HG03025 (cell line): ENCODE measurements around the gene CORO1C.

Experiments
- ATAC-seq: cut with Tn5 transposase; IDR thresholded peaks from one replicate; pipeline ENCODE4 v1.9.1; 2021; ENCODE audit warnings: mild to moderate bottlenecking, moderate library complexity; ENCODE audit not compliant: unreplicated experiment, low FRiP score

CORO1C gene

GRCh38 chr12:108605690-108606406, 125.5 kb downstream of the CORO1C start:
- ATAC-seq = no peak

DNA sequence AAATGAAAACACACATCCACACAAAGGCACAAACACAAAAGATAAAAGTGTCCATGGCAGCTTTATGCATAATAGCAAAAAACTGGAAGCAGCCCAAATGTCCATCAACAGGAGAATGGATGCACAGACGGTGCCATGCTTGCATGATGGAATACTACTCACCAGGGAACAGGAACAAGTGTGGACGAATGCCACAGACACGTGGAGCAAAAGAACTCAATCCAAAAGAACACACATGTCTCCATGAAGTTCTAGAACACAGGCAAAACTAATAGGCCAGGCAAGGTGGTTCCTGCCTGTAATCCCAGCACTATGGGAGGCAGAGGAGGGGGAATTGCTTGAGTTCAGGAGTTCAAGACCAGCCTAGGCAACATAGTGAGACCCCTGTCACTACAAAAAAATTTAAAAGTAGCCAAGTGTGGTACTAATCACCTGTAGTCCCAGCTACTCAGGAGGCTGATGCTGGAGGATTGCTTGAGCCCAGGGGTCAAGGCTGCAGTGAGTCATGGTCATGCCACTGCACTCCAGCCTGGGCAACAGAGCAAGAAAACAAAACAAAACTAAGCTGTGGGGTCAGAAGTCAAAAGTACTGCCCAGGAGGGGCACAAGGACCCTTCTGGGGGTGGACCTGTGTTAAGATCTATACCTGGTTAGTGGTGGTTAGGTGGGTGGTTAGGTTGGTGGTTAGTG, 126.2 kb downstream of the CORO1C start:
- ATAC-seq = no peak

- no peak for ATAC-seq
These were observed 126.9 kb downstream of the CORO1C start for GRCh38 chr12:108604208-108604941.

DNA sequence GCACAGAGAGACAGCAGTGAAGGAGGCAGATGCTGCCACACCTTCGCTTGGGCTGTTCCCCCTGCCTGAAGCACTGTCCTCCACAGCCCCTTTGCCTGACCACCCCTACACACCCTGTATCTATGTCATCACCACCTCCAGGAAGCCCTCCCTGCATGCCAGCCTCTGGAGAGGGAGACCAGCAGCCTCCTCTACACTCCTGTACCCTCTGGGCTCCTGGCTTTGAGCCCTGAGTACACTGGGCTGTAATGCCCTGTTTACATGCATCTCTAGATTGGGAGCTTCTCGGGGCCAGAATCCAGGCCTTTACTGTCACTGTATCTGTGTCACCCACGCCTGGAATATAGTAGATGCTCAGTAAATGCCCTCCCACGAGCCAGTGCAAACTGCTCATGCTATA, 127.6 kb downstream of the CORO1C start:
- ATAC-seq = no peak

DNA sequence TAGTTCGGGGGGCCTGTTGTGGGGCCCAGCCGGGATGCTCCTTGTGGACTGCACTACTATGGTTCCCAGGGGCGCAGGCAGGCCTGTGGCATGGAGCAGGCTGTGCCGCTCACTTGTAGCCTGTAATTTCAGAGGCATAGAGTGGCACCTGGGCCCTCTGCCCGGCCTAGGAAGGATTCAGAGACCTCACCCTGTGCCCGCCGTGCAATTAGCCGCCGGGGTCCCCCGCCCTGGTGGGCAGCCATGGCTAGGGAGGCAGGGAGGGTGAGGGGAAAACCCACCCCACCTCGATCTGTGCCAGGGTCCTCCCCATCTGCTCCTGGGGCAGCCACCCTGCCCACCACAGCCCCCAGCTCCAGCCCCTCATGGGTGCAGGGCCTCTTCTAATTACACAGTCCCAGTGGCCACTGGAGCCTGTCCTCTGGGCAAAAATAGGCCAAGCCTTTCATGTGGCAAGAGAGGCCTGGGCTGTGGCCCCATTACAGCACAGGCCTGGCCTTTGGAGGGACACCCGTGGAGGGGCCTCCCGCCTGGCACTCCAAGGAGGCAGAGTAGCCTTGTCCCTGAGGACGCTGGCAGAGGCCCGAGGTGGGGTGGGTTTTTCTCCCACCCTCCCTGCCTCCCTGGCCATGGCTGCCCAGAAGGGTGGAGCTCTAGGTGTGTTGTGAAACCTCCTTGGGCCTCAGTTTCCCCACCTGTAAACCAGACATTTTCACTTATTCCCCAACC, 128.2 kb downstream of the CORO1C start:
- ATAC-seq = no peak

- no peak for ATAC-seq
These were observed 129.1 kb downstream of the CORO1C start for GRCh38 chr12:108602209-108602705.

DNA sequence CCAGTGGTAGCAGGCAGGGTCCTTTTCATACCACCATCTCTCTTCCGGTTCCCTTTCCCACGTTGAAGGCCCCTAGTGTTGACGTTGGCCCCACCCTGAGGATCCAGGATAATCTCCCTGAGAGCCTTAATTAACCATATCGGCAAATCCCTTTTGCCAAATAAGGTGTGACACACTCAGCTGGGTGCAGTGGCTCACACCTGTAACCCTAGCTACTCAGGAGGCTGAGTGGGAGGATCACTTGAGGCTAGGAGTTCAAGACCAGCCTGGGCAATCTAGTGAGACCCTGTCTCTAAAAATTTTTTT, 130.7 kb downstream of the CORO1C start:
- ATAC-seq = no peak

DNA sequence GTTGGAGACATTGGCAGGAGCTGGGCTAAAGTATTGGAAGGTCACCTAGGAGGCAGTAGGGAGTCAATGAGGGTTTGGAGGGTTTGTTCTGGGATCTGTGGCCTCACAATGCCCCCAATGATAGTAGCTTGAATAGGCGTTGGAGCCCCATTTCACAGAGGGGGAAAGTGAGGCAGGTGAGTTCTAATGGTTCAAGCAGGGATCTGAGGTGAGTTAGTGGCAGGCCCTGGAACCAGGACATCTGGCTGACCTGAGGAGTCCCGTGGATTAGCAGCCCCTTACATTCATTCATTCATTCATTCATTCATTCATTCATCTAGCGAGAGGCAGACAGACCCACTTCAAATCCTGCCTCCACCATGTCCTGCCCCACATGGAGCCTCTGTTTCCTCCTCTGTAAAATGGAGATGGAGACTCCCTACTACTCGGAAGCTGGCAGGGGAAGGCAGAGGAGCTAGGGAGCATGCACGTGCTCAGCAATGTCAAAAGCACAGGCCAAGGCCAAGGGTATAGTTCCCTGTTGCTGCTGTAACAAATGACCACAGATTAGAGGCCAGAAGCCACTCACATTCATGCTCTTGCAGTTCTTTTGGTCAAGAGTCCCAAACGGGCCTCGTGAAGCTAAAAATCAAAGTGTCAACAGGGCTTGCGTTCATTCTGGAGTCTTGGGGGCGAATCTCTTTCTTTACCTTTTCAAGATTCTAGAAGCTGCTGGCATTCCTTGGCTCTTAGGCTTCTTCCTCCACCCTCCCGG, 131.2 kb downstream of the CORO1C start:
- ATAC-seq = no peak

- no peak for ATAC-seq
These were observed 131.8 kb downstream of the CORO1C start for GRCh38 chr12:108599541-108599940.

DNA sequence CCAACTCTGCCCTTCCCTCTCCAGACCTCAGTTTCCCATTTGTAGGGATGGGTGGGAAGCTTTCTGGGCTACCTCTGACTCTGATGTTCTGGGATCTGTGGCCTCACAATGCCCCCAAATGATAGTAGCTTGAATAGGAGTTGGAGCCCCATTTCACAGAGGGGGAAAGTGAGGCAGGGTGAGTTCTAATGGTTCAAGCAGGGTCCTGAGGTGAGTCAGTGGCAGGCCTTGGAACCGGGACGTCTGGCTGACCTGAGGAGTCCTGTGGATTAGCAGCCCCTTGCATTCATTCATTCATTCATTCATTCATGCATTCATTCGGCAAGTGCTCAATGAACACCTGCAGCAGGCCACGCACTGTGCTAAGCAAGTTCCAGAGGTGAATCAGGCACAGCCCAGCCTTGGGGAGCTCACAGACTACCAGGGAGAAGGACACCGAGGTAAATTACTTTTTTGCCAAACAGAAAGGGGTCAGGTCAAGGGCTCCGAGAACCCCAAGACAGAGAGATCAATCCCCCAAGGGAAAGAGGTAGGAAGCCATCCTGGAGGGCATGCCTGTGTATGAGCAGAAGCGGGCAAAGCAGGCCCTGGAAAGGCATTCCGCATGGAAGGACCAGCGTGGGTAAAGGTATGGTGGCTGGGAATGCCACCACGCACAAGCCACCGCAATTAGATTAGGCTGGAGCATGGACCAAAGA, 132.6 kb downstream of the CORO1C start:
- ATAC-seq = no peak

DNA sequence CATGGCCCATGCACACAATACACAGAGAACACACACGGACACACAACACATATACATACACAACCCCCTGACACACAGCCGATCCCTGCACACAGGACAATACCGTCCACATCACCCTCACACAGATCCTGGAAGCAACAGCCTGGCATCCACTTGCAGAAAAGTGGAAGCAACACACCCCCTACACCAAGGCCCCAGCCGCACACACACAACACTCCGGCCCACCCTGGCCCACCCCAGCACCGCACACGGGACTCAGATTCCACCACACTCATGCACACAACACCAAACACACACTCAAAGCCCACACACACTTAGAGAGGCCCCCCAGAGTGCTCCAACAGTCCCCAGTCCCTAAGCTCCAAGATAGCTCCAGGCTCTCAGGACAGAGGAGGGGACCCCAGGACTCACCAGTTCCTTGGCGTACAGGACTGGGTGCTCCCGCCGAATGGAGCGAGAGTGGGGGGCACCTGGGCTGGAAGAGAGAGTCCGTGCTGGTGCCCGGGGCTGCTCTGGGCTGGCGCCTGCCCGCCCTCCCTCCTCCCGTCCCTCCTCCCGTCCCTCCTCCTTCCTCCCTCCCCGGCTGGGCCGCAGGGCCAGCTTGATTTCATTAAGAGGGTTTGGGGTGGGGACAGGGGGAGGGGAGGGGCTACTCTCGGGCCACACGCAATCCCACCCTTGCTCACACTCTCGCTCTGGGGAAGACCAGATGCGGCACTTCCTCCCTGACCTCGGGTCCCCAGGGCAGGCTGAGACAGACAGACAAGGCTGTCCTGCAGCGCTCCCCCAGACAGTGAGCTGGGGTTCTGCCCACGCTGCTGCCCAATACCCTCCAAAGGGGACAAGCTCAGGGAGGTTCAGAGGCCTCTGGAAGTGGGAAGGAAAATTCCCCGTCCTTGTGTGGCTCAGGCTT, 133.5 kb downstream of the CORO1C start, which contains the start of gene TMEM119:
Gene TMEM119 (minus strand): TSS at position 526 of the 913 bp plus-strand sequence. CDS start 5,701 bp downstream, outside the sequence.
- no peak for ATAC-seq

DNA sequence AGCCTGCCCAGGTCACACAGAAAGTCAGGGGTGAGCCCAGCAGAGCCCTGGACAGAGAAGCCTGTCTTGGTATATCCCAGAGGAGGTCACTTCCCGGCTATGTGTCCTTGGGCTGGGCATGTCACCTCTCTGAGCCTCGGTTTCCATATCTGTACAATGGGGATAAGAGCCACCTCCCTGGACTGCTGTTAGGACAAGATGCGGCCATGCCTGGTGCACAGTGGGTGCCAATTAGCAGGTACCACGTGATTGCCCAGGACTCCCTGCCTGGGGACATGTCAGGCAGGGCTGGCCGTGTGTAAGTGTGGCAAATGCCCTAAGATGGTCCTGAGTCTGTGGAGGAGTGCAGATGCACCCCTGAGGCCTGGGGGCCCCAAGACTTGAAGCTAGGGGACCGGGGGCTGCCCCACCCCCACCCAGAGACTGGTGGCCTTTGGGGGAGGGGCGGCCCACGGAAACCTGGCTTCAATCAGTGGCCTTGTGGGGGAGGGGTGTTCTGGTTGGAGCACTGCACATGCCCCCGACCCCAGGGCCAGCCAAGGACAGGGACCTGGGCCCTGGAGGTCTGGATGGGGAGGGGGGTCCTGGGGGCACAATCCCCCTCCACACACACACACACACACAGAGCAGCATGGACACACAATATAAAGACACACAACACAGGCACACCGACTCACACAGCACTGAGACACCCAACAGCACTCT, 134.3 kb downstream of the CORO1C start:
- ATAC-seq = no peak

- no peak for ATAC-seq
These were observed 135.3 kb downstream of the CORO1C start for GRCh38 chr12:108595711-108596647.
